Adrenal gland (tissue), 5 donors: ENCODE results near the gene ZRANB3.

ENCODE experiments used
- CTCF ChIP-seq, 6 experiments: fragments of 450-650 bp in 4 of 6; fragments of 200-600 bp in 2 of 6; sonication (generic) in 1 of 6; IDR thresholded peaks; 1 replicate in 5 of 6; 2 replicates in 1 of 6; pipeline versions ENCODE4 v1.5.1 to v1.8.0; 2016 to 2021; ENCODE audit warnings: antibody characterized with exemption in 6 of 6, mild to moderate bottlenecking in 2 of 6, moderate library complexity in 1 of 6
- POLR2A ChIP-seq, 2 donors: fragments of 450-650 bp; IDR thresholded peaks; one replicate each; pipeline ENCODE4 v1.6.1; 2017; ENCODE audit warnings: antibody characterized with exemption in 2 of 2, mild to moderate bottlenecking in 2 of 2, moderate library complexity in 1 of 2
- donor health status: DM: no; HTN: no; CAD: no.

DNA sequence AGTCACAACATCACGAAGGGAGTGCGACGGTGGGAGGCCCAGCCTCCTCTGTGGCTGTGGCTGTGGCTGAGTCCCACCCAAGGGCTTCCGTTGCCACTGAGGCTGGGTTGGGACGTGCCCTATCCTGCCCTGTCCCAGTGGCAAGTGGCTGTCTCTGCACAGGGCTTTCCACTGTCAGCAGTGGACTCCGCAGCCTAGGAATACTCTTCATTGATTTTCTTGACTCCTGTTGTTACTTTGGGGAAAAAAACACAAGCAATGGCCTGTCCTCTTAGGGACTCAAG, 356.3 kb downstream of the ZRANB3 start:
- TF ChIP-seq CTCF (IDR thresholded peaks at IDR 0.05), result no peak
- no peak for TF ChIP-seq POLR2A (IDR thresholded peaks at IDR 0.05)
